ENCODE results near the gene RPUSD4.
A peak's percentile ranks its signal among the peaks of the same experiment; 100 is the strongest.

RPUSD4 gene

DNA sequence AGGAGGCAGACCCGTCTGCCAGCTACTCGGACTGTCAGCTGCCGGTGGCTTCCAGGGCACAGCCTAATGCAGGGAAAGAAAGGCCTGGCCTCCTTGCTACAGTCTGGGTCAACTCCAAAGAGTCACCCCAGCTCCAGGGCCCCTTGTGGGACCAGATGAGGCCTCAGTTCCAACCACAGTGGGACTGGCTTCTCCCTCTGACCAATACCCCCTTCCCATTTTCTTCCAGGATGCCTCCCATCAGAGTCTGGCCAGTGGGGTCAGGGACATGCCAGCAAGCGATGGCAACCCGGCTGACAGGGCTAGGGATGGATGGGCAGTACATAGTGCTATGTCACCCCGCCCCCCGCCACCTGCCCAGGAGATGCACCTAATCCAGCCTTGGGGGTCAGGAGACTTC, 36.6 kb downstream of the RPUSD4 start:
- no peak overlapping the region for H3K4me3 ChIP-seq (ENCODE audit: control insufficient read depth, low read depth, low read length)
- no peak for DNase-seq (ENCODE audit: low read depth)
- TF ChIP-seq, protein P1, sequence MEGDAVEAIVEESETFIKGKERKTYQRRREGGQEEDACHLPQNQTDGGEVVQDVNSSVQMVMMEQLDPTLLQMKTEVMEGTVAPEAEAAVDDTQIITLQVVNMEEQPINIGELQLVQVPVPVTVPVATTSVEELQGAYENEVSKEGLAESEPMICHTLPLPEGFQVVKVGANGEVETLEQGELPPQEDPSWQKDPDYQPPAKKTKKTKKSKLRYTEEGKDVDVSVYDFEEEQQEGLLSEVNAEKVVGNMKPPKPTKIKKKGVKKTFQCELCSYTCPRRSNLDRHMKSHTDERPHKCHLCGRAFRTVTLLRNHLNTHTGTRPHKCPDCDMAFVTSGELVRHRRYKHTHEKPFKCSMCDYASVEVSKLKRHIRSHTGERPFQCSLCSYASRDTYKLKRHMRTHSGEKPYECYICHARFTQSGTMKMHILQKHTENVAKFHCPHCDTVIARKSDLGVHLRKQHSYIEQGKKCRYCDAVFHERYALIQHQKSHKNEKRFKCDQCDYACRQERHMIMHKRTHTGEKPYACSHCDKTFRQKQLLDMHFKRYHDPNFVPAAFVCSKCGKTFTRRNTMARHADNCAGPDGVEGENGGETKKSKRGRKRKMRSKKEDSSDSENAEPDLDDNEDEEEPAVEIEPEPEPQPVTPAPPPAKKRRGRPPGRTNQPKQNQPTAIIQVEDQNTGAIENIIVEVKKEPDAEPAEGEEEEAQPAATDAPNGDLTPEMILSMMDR (conservative IDR thresholded peaks at IDR 0.05; ENCODE audit: control insufficient read depth, insufficient read depth, low read depth, low read length) = no peak

DNA sequence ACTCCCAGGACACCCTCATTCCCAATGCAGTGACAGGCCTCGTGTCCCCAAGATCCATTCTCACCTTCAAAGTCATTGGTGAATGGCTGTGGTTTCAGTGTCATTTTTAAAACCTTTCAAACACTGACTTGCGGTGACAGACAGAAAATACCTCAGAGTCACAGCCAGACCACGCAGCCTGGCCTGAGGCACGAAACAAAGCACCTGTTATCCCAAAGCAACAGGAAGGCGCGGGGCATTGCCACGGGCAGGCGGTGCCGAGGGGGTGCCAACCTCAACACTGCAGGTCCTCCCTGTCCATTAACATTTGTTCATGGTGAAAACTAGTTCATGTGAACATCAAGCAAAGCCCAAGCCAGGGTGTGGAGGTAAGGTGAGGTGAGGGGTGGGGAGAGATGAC, 38.2 kb downstream of the RPUSD4 start:
- TF ChIP-seq, protein P1 (conservative IDR thresholded peaks at IDR 0.05; ENCODE audit: control insufficient read depth, insufficient read depth, low read depth, low read length) = no peak
- H3K4me3 ChIP-seq (ENCODE audit: control insufficient read depth, low read depth, low read length) = no peak overlapping the region
- DNase-seq (ENCODE audit: low read depth) = no peak

DNA sequence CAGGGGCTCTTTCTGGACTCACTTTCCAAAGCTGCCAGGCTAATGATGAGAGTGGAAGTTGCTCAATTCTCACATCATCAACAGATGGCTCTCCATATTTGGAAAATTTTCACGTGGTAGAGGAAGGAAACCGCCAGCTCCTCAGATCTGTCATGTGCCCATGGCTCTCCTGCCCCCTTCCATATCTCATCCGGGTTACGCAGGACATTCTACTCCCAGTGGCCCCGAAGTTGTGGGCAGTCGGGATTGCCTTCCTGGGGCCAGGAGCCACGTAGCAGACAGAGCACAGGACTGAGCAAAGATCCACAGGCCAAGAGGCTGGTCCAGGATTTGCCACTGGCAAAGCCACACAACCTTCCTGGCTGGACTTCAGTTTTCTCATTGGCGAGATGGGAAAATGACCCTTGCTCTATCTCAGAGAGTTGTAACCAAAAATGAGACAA, 38.8 kb downstream of the RPUSD4 start:
- peak; percentile 84 for DNase-seq (ENCODE audit: low read depth)
- H3K4me3 ChIP-seq (ENCODE audit: control insufficient read depth, low read depth, low read length) = no peak overlapping the region
- TF ChIP-seq, protein P1 (conservative IDR thresholded peaks at IDR 0.05; ENCODE audit: control insufficient read depth, insufficient read depth, low read depth, low read length) = no peak

DNA sequence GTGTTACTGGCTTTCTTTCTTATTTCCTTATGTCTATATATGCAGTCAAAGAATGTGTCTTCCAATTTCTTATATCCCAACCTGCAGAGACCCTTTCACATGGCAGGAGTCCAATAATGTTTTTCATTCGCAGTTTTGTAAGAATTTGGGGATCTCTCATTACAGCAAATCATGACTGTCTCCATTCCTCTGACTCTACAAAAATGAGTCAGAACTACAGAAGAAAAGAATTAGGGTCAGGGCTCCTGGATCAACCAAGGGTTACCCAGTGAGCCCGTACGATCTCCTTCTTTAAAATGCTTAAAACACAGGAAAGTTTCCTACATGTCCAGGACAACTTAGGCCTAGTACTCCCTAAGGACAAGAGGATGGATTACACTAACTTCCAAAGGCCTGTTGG, 42.2 kb downstream of the RPUSD4 start:
- no peak overlapping the region for H3K4me3 ChIP-seq (ENCODE audit: control insufficient read depth, low read depth, low read length)
- TF ChIP-seq, protein P1 (conservative IDR thresholded peaks at IDR 0.05; ENCODE audit: control insufficient read depth, insufficient read depth, low read depth, low read length) = no peak
- DNase-seq (ENCODE audit: low read depth) = peak; percentile 21

GRCh38 chr11:126167488-126167887, 44.0 kb downstream of the RPUSD4 start:
- TF ChIP-seq, protein P1 (conservative IDR thresholded peaks at IDR 0.05; ENCODE audit: control insufficient read depth, insufficient read depth, low read depth, low read length) = no peak
- H3K4me3 ChIP-seq (ENCODE audit: control insufficient read depth, low read depth, low read length) = no peak overlapping the region
- peak; percentile 33 for DNase-seq (ENCODE audit: low read depth)

- H3K4me3 ChIP-seq (ENCODE audit: control insufficient read depth, low read depth, low read length) = no peak overlapping the region
- no peak for DNase-seq (ENCODE audit: low read depth)
- TF ChIP-seq, protein P1 (conservative IDR thresholded peaks at IDR 0.05; ENCODE audit: control insufficient read depth, insufficient read depth, low read depth, low read length) = no peak
Measured at GRCh38 chr11:126166413-126166812, 45.0 kb downstream of the RPUSD4 start.

DNA sequence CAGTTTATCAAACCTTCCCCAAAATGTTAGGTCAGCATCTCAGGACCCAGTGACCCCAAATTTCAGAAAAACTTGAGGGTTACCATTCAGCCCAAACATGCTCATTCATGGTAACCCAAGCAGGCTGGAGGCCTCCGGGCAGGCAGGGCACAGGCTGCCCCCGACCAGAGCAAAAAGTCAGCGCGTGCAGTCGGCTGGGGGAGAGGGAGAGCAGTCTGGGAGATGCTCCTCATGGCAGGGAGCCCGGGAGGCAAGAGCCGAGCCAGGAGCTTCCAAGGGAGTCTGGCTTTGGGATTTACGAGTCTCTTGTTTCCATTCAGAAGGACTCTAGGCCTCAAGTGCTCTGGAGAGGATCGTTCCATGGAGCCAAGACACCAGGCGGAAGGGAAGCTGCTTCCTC, 45.7 kb downstream of the RPUSD4 start:
- TF ChIP-seq, protein P1 (conservative IDR thresholded peaks at IDR 0.05; ENCODE audit: control insufficient read depth, insufficient read depth, low read depth, low read length) = no peak
- H3K4me3 ChIP-seq (ENCODE audit: control insufficient read depth, low read depth, low read length) = no peak overlapping the region
- no peak for DNase-seq (ENCODE audit: low read depth)
